K562 (cell line): Measurements from ENCODE around the gene KCNC3. TPM values are rescaled to one million over a fixed set of nuclear protein-coding genes. Genes with fewer than 3 reads are reported as not detected.
A peak's percentile ranks its signal among the peaks of the same experiment; 100 is the strongest.

Experiments
- CBX1 ChIP-seq: sonication (generic); IDR thresholded peaks from 2 replicates; pipeline ENCODE4 v1.6.1; 2016; ENCODE audit warnings: antibody characterized with exemption, low read depth, mild to moderate bottlenecking
- CCNT2 ChIP-seq: IDR thresholded peaks from 2 replicates; pipeline ENCODE4 v1.6.1; 2011; ENCODE audit warnings: borderline replicate concordance, low read depth, mild to moderate bottlenecking, moderate library complexity, mixed read lengths, low read length; ENCODE audit not compliant: insufficient read length; ENCODE audit errors: extremely low read depth
- CHD1 ChIP-seq: fragments of 200-600 bp; sonication (generic); IDR thresholded peaks from one replicate; pipeline ENCODE4 v1.6.1; 2012; ENCODE audit warnings: mild to moderate bottlenecking, moderate library complexity, low read length, inconsistent platforms
- ELF4 ChIP-seq: fragments of 450-650 bp; formaldehyde crosslinking; IDR thresholded peaks from 2 replicates; pipeline ENCODE4 v1.4.0; 2022; ENCODE audit warnings: missing genetic modification characterization
- GATAD2A ChIP-seq: fragments of 450-650 bp; IDR thresholded peaks from 2 replicates; pipeline ENCODE4 v1.6.1; 2017
- GATAD2B ChIP-seq: fragments of 450-650 bp; IDR thresholded peaks from 2 replicates; pipeline ENCODE4 v1.6.1; 2017; ENCODE audit warnings: mild to moderate bottlenecking, borderline replicate concordance
- LCOR ChIP-seq: sonication (generic); formaldehyde crosslinking; IDR thresholded peaks from 2 replicates; pipeline ENCODE4 v1.8.0; 2022; ENCODE audit warnings: mild to moderate bottlenecking, missing genetic modification reagents
- NUFIP1 ChIP-seq: fragments of 450-650 bp; IDR thresholded peaks from 2 replicates; pipeline ENCODE4 v1.6.1; 2018; ENCODE audit not compliant: partially characterized antibody
- RBM25 ChIP-seq: fragments of 200-400 bp; formaldehyde crosslinking; IDR thresholded peaks from 2 replicates; pipeline ENCODE4 v1.6.1; 2018; ENCODE audit warnings: low read length, low read depth, moderate library complexity; ENCODE audit not compliant: severe bottlenecking
- RCOR1 ChIP-seq, 2 experiments: IDR thresholded peaks; 2 replicates each; pipeline ENCODE4 v1.6.1; 2012; ENCODE audit warnings: low read depth in 2 of 2, low read length in 2 of 2, borderline replicate concordance in 1 of 2, improper control_type of control experiment in 1 of 2
- SMARCA4 ChIP-seq: fragments of 450-650 bp; IDR thresholded peaks from 2 replicates; pipeline ENCODE4 v1.6.1; 2016
- SMARCE1 ChIP-seq: fragments of 450-650 bp; IDR thresholded peaks from 2 replicates; pipeline ENCODE4 v1.7.1; 2016; ENCODE audit warnings: mild to moderate bottlenecking
- SOX6 ChIP-seq: fragments of 450-650 bp; IDR thresholded peaks from 2 replicates; pipeline ENCODE4 v1.6.1; 2014; ENCODE audit warnings: mild to moderate bottlenecking
- TAF1 ChIP-seq: IDR thresholded peaks from 2 replicates; pipeline ENCODE4 v1.6.1; 2011; ENCODE audit warnings: mild to moderate bottlenecking, low read length, moderate library complexity; ENCODE audit not compliant: insufficient read depth, control insufficient read depth, severe bottlenecking; ENCODE audit errors: extremely low read depth
- TFE3 ChIP-seq: fragments of 450-650 bp; formaldehyde crosslinking; IDR thresholded peaks from 2 replicates; pipeline ENCODE4 v1.4.0; 2020; ENCODE audit warnings: mild to moderate bottlenecking, mixed read lengths
- VEZF1 ChIP-seq: fragments of 200-800 bp; sonication (Bioruptor generic); IDR thresholded peaks from 2 replicates; pipeline ENCODE4 v1.6.1; 2017; ENCODE audit warnings: missing genetic modification characterization, missing compliant biosample characterization
- ZMIZ1 ChIP-seq, 2 experiments: fragments of 150-350 bp in 1 of 2; IDR thresholded peaks; 2 replicates each; pipeline ENCODE4 v1.6.1; 2012 to 2016; ENCODE audit warnings: low read depth in 2 of 2, low read length in 2 of 2, mild to moderate bottlenecking in 1 of 2, moderate library complexity in 1 of 2
- ZNF239 ChIP-seq: fragments of 250-450 bp; sonication (Bioruptor Pico); IDR thresholded peaks from 2 replicates; pipeline ENCODE4 v1.4.0; 2020; ENCODE audit warnings: mild to moderate bottlenecking
- ZNF24 ChIP-seq: fragments of 450-650 bp; IDR thresholded peaks from 2 replicates; pipeline ENCODE4 v1.6.1; 2016
- ZNF384 ChIP-seq: IDR thresholded peaks from 2 replicates; pipeline ENCODE4 v1.6.1; 2012; ENCODE audit warnings: low read depth, low read length, improper control_type of control experiment
- ZNF395 ChIP-seq: fragments of 200-800 bp; sonication (Bioruptor generic); IDR thresholded peaks from 2 replicates; pipeline ENCODE4 v1.6.1; 2017; ENCODE audit warnings: missing genetic modification characterization, missing compliant biosample characterization
- ZNF507 ChIP-seq: conservative IDR thresholded peaks from 2 replicates; pipeline ENCODE4 v1.6.1; 2017; ENCODE audit warnings: missing genetic modification characterization, missing compliant biosample characterization
- polyA plus RNA-seq, 8 experiments: library from polyadenylated mRNA; depleted of rRNA in 4 of 8; stranded (reverse) in 5 of 8; unstranded in 3 of 8; fragments of >200 nt; fragmentation: Nextera tagmentation in 2 of 8; fragmentation: Illumina TruSeq in 1 of 8; extraction: Ambion mirVana in 2 of 8; extraction: Trizol in 1 of 8; gene quantifications; 2 replicates each; pipeline versions ENCODE4 v1.2.1 to v1.2.3, GENCODE V29; 2011 to 2014; ENCODE audit warnings: inconsistent platforms in 1 of 8, missing spikeins in 1 of 8
- total RNA-seq, 7 experiments: library from RNA; depleted of rRNA in 6 of 7; stranded (reverse); fragments of >200 nt in 6 of 7; fragmentation: Illumina TruSeq in 2 of 7; extraction: Trizol in 2 of 7; gene quantifications; 2 replicates each; pipeline versions ENCODE4 v1.2.1 to v1.2.3, GENCODE V29; 2011 to 2021; ENCODE audit warnings: low replicate concordance in 1 of 7

KCNC3 gene
- total and polyA plus RNA-seq, 9 of the 15 experiments (the other 6 are each of a cell fraction or from before 2014, with no cell fraction given) = 0.03 to 26.2 (median 2.0) TPM

- peak; percentile 22 for TF ChIP-seq TAF1
- 0 out of 2 replicates have a peak, but pooled peaks have one; percentile 32 for TF ChIP-seq ZNF24
- no peak for TF ChIP-seq RBM25
- peak; percentile 77 for TF ChIP-seq VEZF1 (CRISPR knock-in tag)
- TF ChIP-seq NUFIP1 = no peak
- peak in 1 of 2 experiments; percentile 82; a peak in 3 of 4 replicates for TF ChIP-seq RCOR1 (IDR thresholded peaks at IDR 0.05; ENCODE audit: borderline replicate concordance in 1 of 2, low read depth in 2 of 2, low read length in 2 of 2)
- TF ChIP-seq SOX6 = peak; percentile 95
- peak in 1 of 2 experiments; percentile 95; a peak in 2 of 4 replicates for TF ChIP-seq ZMIZ1 (IDR thresholded peaks at IDR 0.05; ENCODE audit: low read depth in 2 of 2, low read length in 2 of 2)
- peak; percentile 73; the same call in 1 of the 2 replicates for TF ChIP-seq ELF4 (CRISPR knock-in tag)
- TF ChIP-seq ZNF384 = 0 out of 2 replicates have a peak, but pooled peaks have one; percentile 25
- peak; percentile 90 for TF ChIP-seq CCNT2
- TF ChIP-seq CHD1 = no peak
- TF ChIP-seq LCOR = peak; percentile 97
- TF ChIP-seq TFE3 = no peak
- peak; percentile 95 for TF ChIP-seq ZNF395 (CRISPR knock-in tag)
- no peak for TF ChIP-seq ZNF507 (tag)
- peak; percentile 96 for TF ChIP-seq SMARCE1
- 0 out of 2 replicates have a peak, but pooled peaks have one; percentile 15 for TF ChIP-seq ZNF239 (CRISPR knock-in tag)
- no peak for TF ChIP-seq CBX1
- TF ChIP-seq SMARCA4 = peak; percentile 98
- TF ChIP-seq GATAD2B = peak; percentile 71; the same call in 1 of the 2 replicates
- no peak for TF ChIP-seq GATAD2A
These were observed 59.5 kb downstream of the KCNC3 start (continued) for GRCh38 chr19:50269653-50270052.
